OCI-LY7 (cell line): ENCODE data around the gene DNAJC24. TPM values are rescaled to one million over a fixed set of nuclear protein-coding genes. Genes with fewer than 3 reads are reported as not detected.

Experiments
- BruUV-seq: library from RNA; stranded (reverse); fragments of 400-500 nt; replicated peaks from 2 replicates; lab custom pipeline; 2021; lab: Mats Ljungman, UMichigan
- CTCF ChIA-PET: fragments of 300-600 bp; sonication (Branson Sonifier 250); formaldehyde crosslinking; loops from one replicate; lab custom pipeline; 2022; ENCODE audit warnings: antibody characterized with exemption; ENCODE audit not compliant: unreplicated experiment; lab: Charles Lee
- POLR2A ChIA-PET: fragments of 300-600 bp; sonication (Branson Sonifier 250); formaldehyde crosslinking; loops from one replicate; lab custom pipeline; 2022; ENCODE audit warnings: antibody characterized with exemption; lab: Charles Lee
- DNase-seq: peaks from one replicate; pipeline ENCODE4 v3.0.0-alpha.2; 2015; ENCODE audit warnings: low spot score
- H2AFZ ChIP-seq: fragments of 200-600 bp; sonication (generic), shearing (Covaris generic); 2 replicates; pipeline ENCODE4 v1.6.1; 2014; ENCODE audit warnings: mild to moderate bottlenecking, antibody characterized with exemption, low read length, moderate library complexity
- H3K27ac ChIP-seq: fragments of 200-600 bp; sonication (generic); 2 replicates; pipeline ENCODE4 v1.5.1; 2014; ENCODE audit warnings: mixed run types, low read depth, mild to moderate bottlenecking, moderate library complexity, low read length, inconsistent platforms; ENCODE audit not compliant: poor library complexity, severe bottlenecking
- H3K36me3 ChIP-seq: fragments of 200-600 bp; sonication (generic); 2 replicates; pipeline ENCODE4 v1.6.1; 2014; ENCODE audit warnings: mild to moderate bottlenecking, antibody characterized with exemption, low read length, moderate library complexity, mixed read lengths; ENCODE audit not compliant: insufficient read depth
- H3K4me1 ChIP-seq: fragments of 200-600 bp; sonication (generic); 2 replicates; pipeline ENCODE4 v1.5.1; 2014; ENCODE audit warnings: mild to moderate bottlenecking, low read length; ENCODE audit not compliant: insufficient read depth, poor library complexity, severe bottlenecking
- H3K4me2 ChIP-seq: fragments of 200-600 bp; sonication (generic); 2 replicates; pipeline ENCODE4 v1.6.1; 2014; ENCODE audit warnings: mild to moderate bottlenecking, low read length
- H3K4me3 ChIP-seq: fragments of 200-600 bp; sonication (generic); 2 replicates; pipeline ENCODE4 v1.5.1; 2014; ENCODE audit warnings: mild to moderate bottlenecking, low read depth, low read length; ENCODE audit not compliant: poor library complexity, severe bottlenecking
- H3K79me2 ChIP-seq: fragments of 200-600 bp; sonication (generic); 2 replicates; pipeline ENCODE4 v1.6.1; 2016; ENCODE audit warnings: low read depth, mild to moderate bottlenecking, low read length, moderate library complexity, mixed read lengths; ENCODE audit not compliant: insufficient read depth
- H3K9me2 ChIP-seq: fragments of 200-600 bp; sonication (generic); 2 replicates; pipeline ENCODE4 v1.6.1; 2016; ENCODE audit warnings: mild to moderate bottlenecking, low read length, mixed read lengths; ENCODE audit not compliant: insufficient read depth
- H3K9me3 ChIP-seq: fragments of 200-600 bp; sonication (generic); 2 replicates; pipeline ENCODE4 v1.6.1; 2014; ENCODE audit warnings: mild to moderate bottlenecking, mixed run types, low read length, mixed read lengths
- H4K20me1 ChIP-seq: fragments of 200-600 bp; sonication (generic); 2 replicates; pipeline ENCODE4 v1.6.1; 2014; ENCODE audit warnings: mild to moderate bottlenecking, antibody characterized with exemption, low read length, moderate library complexity, mixed read lengths; ENCODE audit not compliant: insufficient read depth
- CTCF ChIP-seq: fragments of 200-600 bp; sonication (generic); conservative IDR thresholded peaks from 2 replicates; pipeline ENCODE4 v1.5.1; 2014; ENCODE audit warnings: mild to moderate bottlenecking, antibody characterized with exemption, low read length, moderate library complexity, mixed read lengths
- EZH2phosphoT487 ChIP-seq: fragments of 200-600 bp; sonication (generic); IDR thresholded peaks from 2 replicates; pipeline ENCODE4 v1.6.1; 2018; ENCODE audit warnings: low read depth, borderline replicate concordance, mild to moderate bottlenecking, mixed run types, antibody characterized with exemption, low read length, moderate library complexity, mixed read lengths
- intact Hi-C: fragments of 100-400 bp; cut with micrococcal nuclease; formaldehyde crosslinking; loops from one replicate; pipeline ENCODE4 v1.10.0; 2022; ENCODE audit not compliant: unreplicated experiment
- total RNA-seq, 2 experiments: library from RNA; depleted of rRNA in 1 of 2; stranded (reverse); fragments of >200 nt in 1 of 2; shearing (Covaris generic) in 1 of 2; gene quantifications; 2 replicates each; pipeline ENCODE4 v1.2.3, GENCODE V29; 2014 to 2022

DNAJC24 gene
- total RNA-seq, 2 experiments from 2014 or later = 11.6 to 16.3 TPM

DNA sequence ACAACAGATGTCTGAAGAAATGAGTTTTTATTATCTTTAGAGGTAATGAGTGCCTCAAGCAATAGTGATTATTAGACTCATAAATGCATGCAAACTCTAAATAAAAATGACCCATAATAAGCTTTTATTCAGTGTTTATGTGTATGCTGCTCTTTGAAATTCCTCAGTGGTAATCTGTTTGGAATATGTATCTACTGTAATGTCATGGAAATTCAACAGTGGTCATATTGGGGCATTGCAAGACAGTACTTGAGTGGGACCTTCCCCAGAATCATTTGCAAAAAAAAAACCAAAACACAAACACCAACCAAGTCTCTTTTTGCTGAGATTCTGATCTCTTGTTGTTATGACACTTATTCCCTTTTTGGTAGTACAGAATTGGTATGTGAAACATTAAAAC is 35.0 kb downstream of the DNAJC24 start:
- H3K4me2 ChIP-seq = no peak overlapping the region
- no peak for DNase-seq
- TF ChIP-seq CTCF (no peak), EZH2phosphoT487 (no peak)
- H3K4me1 ChIP-seq = no peaks in the 10 kb centered on the region
- no peak overlapping the region for H2AFZ ChIP-seq
- H3K36me3 ChIP-seq = no peaks in the 10 kb centered on the region
- ChIA-PET POLR2A (no interaction called here), CTCF (no interaction called here)
- H3K4me3 ChIP-seq = no peak overlapping the region
- H3K9me2 ChIP-seq = no peaks in the 10 kb centered on the region
- H3K79me2 ChIP-seq = no peaks in the 10 kb centered on the region
- no TSS peak for BruUV-seq
- no peaks in the 10 kb centered on the region for H4K20me1 ChIP-seq
- H3K9me3 ChIP-seq = no peaks in the 10 kb centered on the region
- intact Hi-C loops = no loop called here
- H3K27ac ChIP-seq = no peak overlapping the region

DNA sequence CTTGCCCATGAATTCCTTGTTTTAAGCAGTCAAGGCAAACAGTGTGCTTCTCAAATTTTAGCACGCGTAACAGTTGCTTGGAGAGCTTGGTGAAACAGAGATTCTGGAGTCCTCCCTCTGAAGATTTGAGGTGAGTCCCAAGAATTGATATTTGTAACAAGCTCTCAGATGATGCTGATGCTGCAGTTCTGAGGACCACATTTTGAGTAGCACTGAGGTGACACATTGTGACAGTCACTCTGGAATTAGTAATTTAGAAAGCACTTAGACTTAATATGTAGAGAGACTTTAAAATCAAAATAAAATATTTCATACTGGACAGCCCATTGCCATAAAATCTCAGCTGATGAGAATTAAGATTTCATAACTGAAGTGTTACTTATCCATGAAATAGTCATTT is 38.5 kb downstream of the DNAJC24 start:
- intact Hi-C loops = no loop called here
- TF ChIP-seq EZH2phosphoT487 = no peak
- TF ChIP-seq CTCF = no peak
- ChIA-PET CTCF (no interaction called here), POLR2A (interaction anchor here (0.5 kb wide), 1 partner anchor 1239 kb away, joined by 5 read pairs; no protein-coding TSS in a partner anchor)
- H3K4me1 ChIP-seq = no peaks in the 10 kb centered on the region
- no peaks in the 10 kb centered on the region for H4K20me1 ChIP-seq
- no peak overlapping the region for H3K4me3 ChIP-seq
- H3K79me2 ChIP-seq = no peaks in the 10 kb centered on the region
- no peaks in the 10 kb centered on the region for H3K9me3 ChIP-seq
- no TSS peak for BruUV-seq
- H3K9me2 ChIP-seq = no peaks in the 10 kb centered on the region
- H2AFZ ChIP-seq = no peak overlapping the region
- H3K27ac ChIP-seq = no peak overlapping the region
- no peaks in the 10 kb centered on the region for H3K36me3 ChIP-seq
- H3K4me2 ChIP-seq = no peak overlapping the region
- no peak for DNase-seq

- no peak overlapping the region for H3K4me3 ChIP-seq
- no peaks in the 10 kb centered on the region for H3K9me2 ChIP-seq
- no peak overlapping the region for H2AFZ ChIP-seq
- no peaks in the 10 kb centered on the region for H3K4me1 ChIP-seq
- H3K9me3 ChIP-seq = no peaks in the 10 kb centered on the region
- DNase-seq = no peak
- H3K27ac ChIP-seq = no peak overlapping the region
- no TSS peak for BruUV-seq
- no peak overlapping the region for H3K4me2 ChIP-seq
- H4K20me1 ChIP-seq = no peaks in the 10 kb centered on the region
- no peaks in the 10 kb centered on the region for H3K79me2 ChIP-seq
- no peak for TF ChIP-seq EZH2phosphoT487
- TF ChIP-seq CTCF = no peak
- H3K36me3 ChIP-seq = no peaks in the 10 kb centered on the region
- intact Hi-C loops = no loop called here
- ChIA-PET POLR2A (interaction anchor here (0.7 kb wide), 1 partner anchor 349 kb away, joined by 4 read pairs; no protein-coding TSS in a partner anchor), CTCF (no interaction called here)
Measured at GRCh38 chr11:31412946-31413345, 43.3 kb downstream of the DNAJC24 start.
